Activated naive CD8-positive, alpha-beta T cell treated with anti-CD3 and anti-CD28 coated beads, Interleukin-2, amount 10 ng/mL, durations not matched to agents 7 days and 5 days (primary cell): Measurements from ENCODE around the gene CSRNP3. TPM values are rescaled to one million over a fixed set of nuclear protein-coding genes. Genes with fewer than 3 reads are reported as not detected.

Source experiments
- ATAC-seq: fragments of 150-1000 bp; cut with Tn5 transposase; one replicate; pipeline ENCODE4 v1.10.0; 2021; ENCODE audit warnings: low read depth, moderate library complexity
- POLR2A ChIA-PET: fragments of 350-600 bp; sonication (Branson Sonifier 250); formaldehyde crosslinking; loops from one replicate; lab custom pipeline; 2021; ENCODE audit warnings: antibody characterized with exemption; lab: Charles Lee
- DNase-seq: peaks from one replicate; pipeline ENCODE4 v3.0.0; 2021
- H3K27ac Mint-ChIP-seq: one replicate; pipeline ENCODE4 v1.8.0; 2022; ENCODE audit warnings: mild to moderate bottlenecking, mixed read lengths
- H3K27me3 Mint-ChIP-seq: one replicate; pipeline ENCODE4 v1.8.0; 2022; ENCODE audit warnings: mild to moderate bottlenecking, moderate library complexity, mixed read lengths
- H3K36me3 Mint-ChIP-seq: one replicate; pipeline ENCODE4 v1.8.0; 2021; ENCODE audit warnings: mild to moderate bottlenecking, mixed read lengths
- H3K4me1 Mint-ChIP-seq: one replicate; pipeline ENCODE4 v1.8.0; 2021; ENCODE audit warnings: mixed read lengths
- H3K4me3 Mint-ChIP-seq: one replicate; pipeline ENCODE4 v1.8.0; 2022; ENCODE audit warnings: mild to moderate bottlenecking, moderate library complexity, mixed read lengths
- H3K9me3 Mint-ChIP-seq: one replicate; pipeline ENCODE4 v1.8.0; 2021; ENCODE audit warnings: mixed read lengths
- total RNA-seq, 2 experiments: library from RNA; stranded (reverse); gene quantifications; one replicate each; pipeline ENCODE4 v1.2.3, GENCODE V29; 2021

CSRNP3 gene
- total RNA-seq, 2 experiments from 2014 or later, result not detected

DNA sequence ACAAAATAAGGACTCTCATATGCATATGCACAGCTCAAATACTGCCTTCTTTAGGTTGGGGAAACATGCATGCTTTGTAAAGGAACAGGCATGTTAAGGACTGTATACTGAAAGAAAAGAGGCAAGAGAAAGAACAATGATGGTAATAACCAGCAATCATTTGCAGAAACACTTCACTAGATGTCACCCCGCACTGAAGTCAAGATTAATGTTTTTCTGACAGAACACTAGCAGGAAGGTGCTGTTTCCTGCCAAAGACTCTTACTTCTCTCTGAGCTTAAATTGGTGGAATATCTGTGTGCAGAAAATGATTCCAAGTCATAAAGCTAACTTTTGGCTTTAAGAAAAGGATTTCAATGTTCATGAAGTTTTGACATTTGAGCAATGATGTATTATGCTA lies 19.3 kb upstream of the CSRNP3 start:
- no peak overlapping the region for H3K27ac Mint-ChIP-seq
- no peaks in the 10 kb centered on the region for H3K36me3 Mint-ChIP-seq
- no peak for ATAC-seq
- H3K4me3 Mint-ChIP-seq, result no peak overlapping the region
- no peaks in the 10 kb centered on the region for H3K9me3 Mint-ChIP-seq
- no peaks in the 10 kb centered on the region for H3K4me1 Mint-ChIP-seq
- no peak for DNase-seq
- POLR2A ChIA-PET, result no interaction called here
- H3K27me3 Mint-ChIP-seq, result peaks cover 3% of the 10 kb centered on the region

DNA sequence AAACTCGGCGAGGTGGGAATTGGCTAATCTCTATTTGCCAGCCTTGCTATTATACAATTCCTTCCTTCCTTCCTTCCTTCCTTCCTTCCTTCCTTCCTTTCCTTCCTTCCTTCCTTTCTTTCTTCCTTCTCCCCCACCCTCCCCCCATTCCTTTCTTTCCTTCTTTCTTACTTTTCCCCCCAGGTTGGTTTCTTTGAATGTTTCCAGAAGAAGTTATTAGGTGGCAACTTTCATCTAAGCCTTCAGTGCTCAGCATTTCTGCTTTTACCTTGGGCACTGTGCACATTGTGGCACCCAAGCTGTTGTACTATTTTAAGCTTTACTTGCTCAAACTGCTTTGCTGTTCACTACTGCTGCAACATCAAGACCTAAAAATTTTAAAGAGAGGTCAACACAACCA lies 17.2 kb upstream of the CSRNP3 start:
- POLR2A ChIA-PET, result no interaction called here
- ATAC-seq (no peak), DNase-seq (no peak)
- Mint-ChIP-seq H3K4me1 (no peaks in the 10 kb centered on the region), H3K36me3 (no peaks in the 10 kb centered on the region), H3K9me3 (no peaks in the 10 kb centered on the region), H3K27me3 (peaks cover 3% of the 10 kb centered on the region), H3K4me3 (no peak overlapping the region), H3K27ac (no peak overlapping the region)

DNA sequence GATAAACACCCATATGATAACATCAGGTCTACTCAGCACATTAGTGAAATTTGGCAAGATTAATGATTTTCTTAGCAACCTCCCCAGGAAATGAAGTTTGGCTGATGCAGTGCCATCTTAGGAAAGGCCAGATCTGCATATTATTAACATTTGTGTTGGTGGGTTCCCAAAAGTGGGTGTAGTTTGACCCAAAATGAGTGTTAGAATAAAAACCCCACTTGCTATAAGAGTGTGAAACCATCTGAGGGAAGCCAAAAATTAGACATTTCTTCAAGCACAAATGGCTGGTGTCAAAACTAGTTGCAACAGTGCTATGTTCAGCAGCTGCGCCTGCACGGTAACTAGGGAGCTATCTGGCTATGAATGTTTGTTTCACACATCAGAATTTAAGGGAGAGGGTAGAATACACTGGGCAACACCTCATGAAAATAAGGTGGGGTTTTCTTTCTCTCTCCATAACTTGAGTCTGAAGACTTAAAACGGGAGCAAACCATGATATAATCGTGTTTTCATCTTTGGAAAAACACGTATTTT lies 15.9 kb upstream of the CSRNP3 start:
- Mint-ChIP-seq H3K27ac (no peak overlapping the region), H3K27me3 (no peaks in the 10 kb centered on the region), H3K36me3 (no peaks in the 10 kb centered on the region), H3K4me1 (no peaks in the 10 kb centered on the region), H3K9me3 (no peaks in the 10 kb centered on the region), H3K4me3 (no peak overlapping the region)
- ATAC-seq (no peak), DNase-seq (no peak)
- POLR2A ChIA-PET, result no interaction called here

DNA sequence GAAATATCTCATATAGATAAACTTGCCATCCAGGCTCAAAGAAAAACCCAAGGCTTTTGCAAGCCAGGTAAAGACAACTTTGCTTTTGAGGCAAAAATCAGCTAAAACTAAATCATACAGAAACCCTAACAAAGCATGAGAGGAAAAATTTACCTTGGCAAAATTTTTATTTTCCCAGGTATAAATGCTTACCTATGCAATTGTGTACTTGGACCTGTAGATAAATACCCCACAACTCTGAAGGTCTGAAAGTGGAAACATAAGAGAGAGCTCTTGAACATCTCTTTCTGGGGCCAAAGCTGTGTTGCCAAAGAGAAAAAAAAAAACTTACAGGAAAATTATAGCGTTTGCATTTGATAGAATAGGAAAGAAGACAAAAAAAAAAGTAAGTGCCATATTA lies 14.6 kb upstream of the CSRNP3 start:
- POLR2A ChIA-PET, result no interaction called here
- Mint-ChIP-seq H3K4me3 (no peak overlapping the region), H3K27me3 (no peaks in the 10 kb centered on the region)

DNA sequence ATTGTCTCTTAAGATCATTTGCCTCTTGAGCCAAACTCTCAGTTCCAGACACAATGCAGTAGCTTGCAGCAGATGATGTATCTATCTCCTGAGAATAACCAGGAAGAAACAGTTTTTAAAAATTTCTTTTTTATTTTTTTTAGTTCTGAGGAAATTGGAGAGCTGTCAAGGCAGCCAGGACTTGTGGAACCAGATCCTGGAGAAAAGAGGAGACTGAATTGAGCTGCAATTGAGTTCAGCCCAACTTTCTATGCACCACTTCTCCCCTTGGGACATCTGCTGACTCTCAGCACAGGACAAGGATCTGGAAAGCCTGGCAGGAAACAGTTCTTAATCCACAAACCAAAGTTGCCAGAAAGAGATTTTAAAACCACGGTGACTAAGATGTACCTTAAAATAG lies 13.5 kb upstream of the CSRNP3 start:
- H3K27me3 Mint-ChIP-seq, result no peaks in the 10 kb centered on the region
- no peaks in the 10 kb centered on the region for H3K36me3 Mint-ChIP-seq
- ATAC-seq (no peak), DNase-seq (no peak)
- no peak overlapping the region for H3K27ac Mint-ChIP-seq
- POLR2A ChIA-PET, result no interaction called here
- H3K4me3 Mint-ChIP-seq, result no peak overlapping the region
- H3K9me3 Mint-ChIP-seq, result no peaks in the 10 kb centered on the region
- no peaks in the 10 kb centered on the region for H3K4me1 Mint-ChIP-seq

More for the DNA sequence above, 14.6 kb upstream of the CSRNP3 start:
- DNase-seq (no peak), ATAC-seq (no peak)
- H3K36me3 Mint-ChIP-seq, result no peaks in the 10 kb centered on the region
- H3K27ac Mint-ChIP-seq, result no peak overlapping the region
- no peaks in the 10 kb centered on the region for H3K4me1 Mint-ChIP-seq
- H3K9me3 Mint-ChIP-seq, result no peaks in the 10 kb centered on the region

DNA sequence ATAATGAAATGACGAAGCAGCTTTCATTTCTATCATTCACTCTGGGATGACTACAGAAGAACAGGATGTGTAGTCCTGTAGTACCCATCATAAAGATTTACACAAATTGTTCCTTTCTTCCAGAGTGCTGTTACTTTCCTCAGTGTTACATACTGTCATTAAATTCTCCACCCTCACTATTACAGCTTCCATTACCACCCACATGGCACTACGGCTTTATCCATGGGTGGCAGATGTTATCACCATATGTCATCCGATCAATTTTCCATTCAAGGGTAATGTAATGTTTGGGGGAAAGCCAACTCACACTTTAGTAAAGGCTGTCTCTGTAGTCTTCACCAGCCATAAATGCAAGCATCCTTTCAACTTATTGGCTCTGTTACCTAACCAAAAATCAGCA lies 7.1 kb upstream of the CSRNP3 start:
- Mint-ChIP-seq H3K36me3 (no peaks in the 10 kb centered on the region), H3K9me3 (no peaks in the 10 kb centered on the region), H3K27me3 (no peaks in the 10 kb centered on the region), H3K4me3 (no peak overlapping the region), H3K27ac (no peak overlapping the region), H3K4me1 (no peaks in the 10 kb centered on the region)
- DNase-seq (no peak), ATAC-seq (no peak)
- POLR2A ChIA-PET, result no interaction called here

DNA sequence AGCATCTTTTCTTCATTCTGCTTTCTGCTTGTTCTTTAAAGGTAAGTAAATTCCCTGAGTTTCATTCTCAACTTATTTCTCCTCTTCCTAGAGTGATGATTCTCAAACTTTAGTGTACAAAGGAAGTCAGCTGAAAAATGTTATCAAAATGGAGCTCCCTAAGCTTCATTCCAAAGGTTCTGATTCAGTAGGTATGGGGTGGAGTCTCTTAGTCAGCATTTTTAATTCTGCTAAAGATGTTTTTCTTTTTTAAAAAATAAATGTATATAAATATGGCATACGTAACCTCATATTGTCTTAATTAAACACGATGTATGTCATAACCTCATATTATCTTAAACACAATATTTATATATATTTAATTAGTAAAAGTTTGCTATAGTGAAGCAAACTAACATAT lies 3.1 kb upstream of the CSRNP3 start:
- ATAC-seq (no peak), DNase-seq (no peak)
- H3K27me3 Mint-ChIP-seq, result peaks cover 4% of the 10 kb centered on the region
- H3K27ac Mint-ChIP-seq, result peak overlapping the region; percentile 31
- H3K4me3 Mint-ChIP-seq, result no peak overlapping the region
- H3K4me1 Mint-ChIP-seq, result no peaks in the 10 kb centered on the region
- POLR2A ChIA-PET, result no interaction called here
- no peaks in the 10 kb centered on the region for H3K9me3 Mint-ChIP-seq
- no peaks in the 10 kb centered on the region for H3K36me3 Mint-ChIP-seq

DNA sequence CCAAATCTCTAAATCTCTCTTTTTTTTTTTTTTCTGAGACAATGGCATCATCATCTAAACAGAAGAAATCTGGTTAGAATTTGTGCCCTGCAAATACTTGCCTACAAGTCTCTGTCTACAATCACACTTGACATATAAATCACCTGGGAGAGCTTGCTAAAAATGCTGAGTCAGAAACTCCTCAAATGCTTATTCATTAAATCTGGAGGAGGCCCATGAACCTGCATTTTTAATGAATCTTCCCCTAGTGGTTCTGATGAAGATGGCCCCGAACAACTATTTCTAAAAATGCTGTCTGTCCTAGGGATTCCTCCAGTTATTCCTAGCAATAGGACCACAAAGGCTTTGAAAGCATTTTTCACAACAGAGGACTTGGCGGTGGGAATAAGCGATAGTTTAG lies 1.6 kb upstream of the CSRNP3 start:
- H3K9me3 Mint-ChIP-seq, result no peaks in the 10 kb centered on the region
- no peaks in the 10 kb centered on the region for H3K36me3 Mint-ChIP-seq
- H3K27ac Mint-ChIP-seq, result no peak overlapping the region
- no peaks in the 10 kb centered on the region for H3K4me1 Mint-ChIP-seq
- no peak for DNase-seq
- POLR2A ChIA-PET, result no interaction called here
- no peak for ATAC-seq
- no peak overlapping the region for H3K4me3 Mint-ChIP-seq
- H3K27me3 Mint-ChIP-seq, result peaks cover 4% of the 10 kb centered on the region

DNA sequence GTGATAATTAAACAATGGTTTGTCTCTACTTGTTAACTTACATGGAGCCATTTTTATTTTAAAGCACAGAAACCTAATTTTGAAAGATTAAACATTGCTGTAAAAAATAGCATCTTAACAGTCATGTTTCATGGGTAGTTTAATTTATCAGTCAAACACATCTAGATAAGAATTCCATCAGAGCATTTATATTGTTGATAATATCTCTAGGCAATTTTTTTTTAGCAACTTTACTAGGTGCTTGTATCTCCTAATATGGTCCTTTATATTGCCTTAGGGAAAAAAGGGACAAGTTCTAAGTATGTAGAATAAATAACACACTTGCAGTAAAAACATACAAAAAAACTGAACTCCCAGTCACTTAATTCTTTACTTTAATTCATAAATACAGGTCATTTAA lies 863 bp downstream of the CSRNP3 start:
- Mint-ChIP-seq H3K4me1 (no peaks in the 10 kb centered on the region), H3K9me3 (no peaks in the 10 kb centered on the region), H3K4me3 (no peak overlapping the region), H3K36me3 (no peaks in the 10 kb centered on the region), H3K27ac (no peak overlapping the region), H3K27me3 (peaks cover 4% of the 10 kb centered on the region)
- POLR2A ChIA-PET, result no interaction called here
- DNase-seq, result no peak
- no peak for ATAC-seq

DNA sequence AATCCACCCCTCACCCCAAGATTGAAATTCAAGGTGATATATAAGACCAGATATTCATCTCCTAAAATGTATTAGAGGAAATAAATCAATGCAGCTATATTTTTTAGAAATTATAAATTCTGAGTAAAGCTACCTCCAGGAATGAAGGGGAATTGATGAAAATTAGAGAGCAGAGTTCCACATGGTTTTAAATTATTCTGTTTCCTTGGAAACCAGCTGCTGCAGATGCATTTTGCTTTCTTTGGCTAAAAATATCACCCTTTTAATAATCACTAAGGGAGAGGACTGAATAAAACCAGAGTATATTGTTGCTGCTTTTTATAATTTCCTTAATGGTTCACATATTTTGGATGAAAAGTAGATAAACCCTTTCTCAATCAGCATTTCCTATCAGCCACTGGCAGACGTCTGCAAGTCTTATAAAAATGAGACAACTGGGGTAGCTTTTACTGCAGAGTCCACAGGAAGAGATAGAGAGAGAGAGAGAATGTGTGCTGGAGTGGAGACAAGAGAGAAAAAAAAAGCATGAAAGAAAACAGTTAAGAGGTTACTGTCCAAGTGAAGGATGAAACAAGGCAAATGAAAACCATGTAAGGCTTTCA lies 2.0 kb downstream of the CSRNP3 start:
- Mint-ChIP-seq H3K27ac (no peak overlapping the region), H3K9me3 (no peaks in the 10 kb centered on the region), H3K36me3 (no peaks in the 10 kb centered on the region), H3K4me3 (no peak overlapping the region), H3K4me1 (no peaks in the 10 kb centered on the region), H3K27me3 (peaks cover 4% of the 10 kb centered on the region)
- DNase-seq, result no peak
- POLR2A ChIA-PET, result no interaction called here
- no peak for ATAC-seq

DNA sequence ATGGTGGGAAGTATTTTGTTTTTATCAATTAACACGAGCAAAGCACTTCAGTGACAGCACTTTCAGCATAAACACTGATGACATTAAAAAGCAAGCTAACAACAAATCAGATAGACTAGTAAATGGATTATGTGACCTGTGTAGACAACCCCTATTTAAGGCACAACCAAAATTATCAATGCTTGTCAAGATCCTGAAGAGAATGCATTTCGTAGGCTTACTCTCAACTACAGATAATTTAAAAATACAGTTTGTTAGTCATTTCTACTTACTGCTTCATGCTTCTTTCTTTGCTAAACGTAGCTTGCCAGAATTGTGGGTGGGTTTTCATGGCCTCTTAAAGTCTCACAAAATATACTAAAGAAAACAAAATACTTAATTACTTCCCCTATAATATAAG lies 3.4 kb downstream of the CSRNP3 start:
- Mint-ChIP-seq H3K4me3 (no peak overlapping the region), H3K27ac (no peak overlapping the region), H3K9me3 (no peaks in the 10 kb centered on the region), H3K36me3 (no peaks in the 10 kb centered on the region), H3K4me1 (no peaks in the 10 kb centered on the region), H3K27me3 (peaks cover 4% of the 10 kb centered on the region)
- ATAC-seq (no peak), DNase-seq (no peak)
- POLR2A ChIA-PET, result no interaction called here

DNA sequence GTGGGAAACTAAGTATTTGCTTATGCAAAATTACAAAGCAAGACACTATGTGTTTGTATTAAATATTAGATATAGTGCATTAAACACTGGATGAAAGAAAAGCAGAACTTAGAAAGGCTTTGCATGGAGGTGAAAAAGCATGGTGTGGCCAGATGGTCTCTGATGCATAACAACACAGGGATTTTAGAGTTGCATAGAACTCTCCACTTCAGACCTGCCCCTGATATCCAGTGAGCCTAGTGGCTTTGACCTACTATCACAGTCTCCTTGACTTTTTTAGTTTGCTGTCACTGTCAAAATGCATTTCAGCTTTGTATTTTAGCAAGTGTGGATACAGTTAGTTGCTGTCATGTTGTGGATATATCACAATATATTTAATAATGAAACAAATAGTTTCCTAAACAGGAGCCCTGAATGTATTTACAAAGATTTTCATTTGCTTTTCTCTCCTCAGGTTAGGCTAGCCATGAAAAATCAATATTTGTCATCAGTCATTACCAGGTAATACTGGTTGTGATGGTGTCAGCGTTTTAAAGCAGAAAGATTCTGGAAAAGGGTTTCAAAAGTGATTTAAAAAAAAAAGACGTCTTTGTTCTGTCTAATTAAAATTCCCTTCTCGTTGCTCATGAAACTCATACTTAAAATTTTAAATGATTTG lies 5.2 kb downstream of the CSRNP3 start:
- Mint-ChIP-seq H3K36me3 (no peaks in the 10 kb centered on the region), H3K27ac (no peak overlapping the region), H3K4me1 (no peaks in the 10 kb centered on the region), H3K27me3 (peaks cover 2% of the 10 kb centered on the region), H3K4me3 (no peak overlapping the region), H3K9me3 (no peaks in the 10 kb centered on the region)
- DNase-seq (no peak), ATAC-seq (no peak)
- POLR2A ChIA-PET, result no interaction called here

DNA sequence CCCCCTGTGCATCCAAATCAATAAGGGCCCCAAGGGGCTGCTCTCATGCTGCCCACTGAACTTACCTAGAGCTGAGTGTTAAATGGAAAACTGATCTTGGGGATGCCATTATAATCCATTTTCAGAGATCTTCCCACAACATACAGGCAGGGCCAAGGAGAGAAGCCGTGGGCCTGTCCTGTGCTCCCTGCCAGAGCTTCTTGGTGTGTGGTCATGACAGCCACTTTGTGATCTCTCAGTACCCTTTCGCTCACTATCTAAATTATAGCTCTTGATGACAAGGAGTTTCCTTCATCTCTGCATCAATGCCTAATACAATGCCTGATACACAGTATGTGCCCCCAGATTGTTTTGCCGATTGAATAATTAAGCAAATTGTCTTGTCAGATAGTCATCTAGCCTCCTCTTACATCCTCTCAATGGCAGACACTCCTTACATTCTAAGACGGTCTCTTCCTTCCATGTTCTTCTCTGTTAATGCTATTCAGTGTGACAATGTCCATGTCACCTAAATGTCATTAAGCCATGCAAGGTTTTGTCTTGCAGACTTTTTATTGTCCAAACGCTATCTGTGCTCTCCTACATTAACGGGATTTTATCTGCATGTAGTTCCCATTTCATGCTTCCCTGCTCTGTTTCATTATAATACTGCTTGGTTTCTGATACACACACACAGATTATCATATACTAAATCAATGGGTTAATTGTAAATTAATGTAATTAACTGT lies 5.9 kb downstream of the CSRNP3 start:
- no peaks in the 10 kb centered on the region for H3K27me3 Mint-ChIP-seq
- DNase-seq (no peak), ATAC-seq (no peak)
- H3K36me3 Mint-ChIP-seq, result no peaks in the 10 kb centered on the region
- H3K4me1 Mint-ChIP-seq, result no peaks in the 10 kb centered on the region
- POLR2A ChIA-PET, result no interaction called here
- no peak overlapping the region for H3K27ac Mint-ChIP-seq
- no peaks in the 10 kb centered on the region for H3K9me3 Mint-ChIP-seq
- H3K4me3 Mint-ChIP-seq, result no peak overlapping the region

DNA sequence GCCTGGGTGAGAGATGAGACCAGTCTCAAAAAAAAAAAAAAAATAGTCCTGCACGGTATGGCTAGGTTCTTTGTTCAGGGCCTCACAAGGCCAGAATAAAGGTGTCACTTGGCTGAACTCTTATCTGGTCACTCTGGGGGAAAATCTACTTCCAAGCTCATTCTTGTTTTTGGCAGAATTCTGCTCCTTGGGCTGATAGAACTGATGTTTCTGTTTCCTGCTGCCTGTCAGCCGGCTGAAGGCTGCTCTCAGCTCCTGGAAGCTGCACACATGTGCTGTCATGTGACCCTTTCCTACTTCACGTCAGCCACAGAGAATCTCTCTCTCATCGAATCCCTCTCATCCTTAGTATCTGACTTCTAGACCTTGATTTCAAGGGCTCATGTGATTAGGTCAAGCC lies 10.4 kb downstream of the CSRNP3 start:
- Mint-ChIP-seq H3K36me3 (no peaks in the 10 kb centered on the region), H3K4me1 (no peaks in the 10 kb centered on the region), H3K4me3 (no peak overlapping the region), H3K9me3 (no peaks in the 10 kb centered on the region), H3K27ac (no peak overlapping the region), H3K27me3 (no peaks in the 10 kb centered on the region)
- no peak for DNase-seq
- ATAC-seq, result no peak
- POLR2A ChIA-PET, result no interaction called here
